ENCODE measurements around the gene AP2A2.

Gene AP2A2

GRCh38 chr11:1052133-1053011 is 126.7 kb downstream of the AP2A2 start:
- no peak for TF ChIP-seq CTCF (IDR thresholded peaks at IDR 0.05; ENCODE audit: extremely low read depth, missing control alignments)
- no peak for DNase-seq (ENCODE audit: low spot score)

GRCh38 chr11:1053121-1053901 is 127.6 kb downstream of the AP2A2 start:
- no peak for DNase-seq (ENCODE audit: low spot score)
- TF ChIP-seq CTCF (IDR thresholded peaks at IDR 0.05; ENCODE audit: extremely low read depth, missing control alignments), result no peak

GRCh38 chr11:1054143-1055108 is 128.8 kb downstream of the AP2A2 start:
- no peak for DNase-seq (ENCODE audit: low spot score)
- no peak for TF ChIP-seq CTCF (IDR thresholded peaks at IDR 0.05; ENCODE audit: extremely low read depth, missing control alignments)

- no peak for TF ChIP-seq CTCF (IDR thresholded peaks at IDR 0.05; ENCODE audit: extremely low read depth, missing control alignments)
- no peak for DNase-seq (ENCODE audit: low spot score)
Observed at GRCh38 chr11:1055109-1055703, 129.5 kb downstream of the AP2A2 start.

GRCh38 chr11:1055990-1056771 is 130.5 kb downstream of the AP2A2 start:
- DNase-seq (ENCODE audit: low spot score), result no peak
- no peak for TF ChIP-seq CTCF (IDR thresholded peaks at IDR 0.05; ENCODE audit: extremely low read depth, missing control alignments)

GRCh38 chr11:1057806-1058205 is 132.1 kb downstream of the AP2A2 start:
- DNase-seq (ENCODE audit: low spot score), result no peak
- no peak for TF ChIP-seq CTCF (IDR thresholded peaks at IDR 0.05; ENCODE audit: extremely low read depth, missing control alignments)
